CD14-positive monocyte (primary cell): Measurements from ENCODE around the gene LAPTM4A. TPM values are rescaled to one million over a fixed set of nuclear protein-coding genes. Genes with fewer than 3 reads are reported as not detected.

ENCODE experiments used
- DNase-seq, 3 donors: peaks; one replicate each; pipeline ENCODE4 v3.0.0-alpha.2; 2011 to 2022
- H2AFZ ChIP-seq: 2 replicates; pipeline ENCODE4 v1.6.0; 2012; ENCODE audit warnings: mild to moderate bottlenecking, low read depth, low read length, inconsistent platforms; ENCODE audit not compliant: insufficient read depth, poor library complexity, severe bottlenecking
- H3K27ac ChIP-seq, 2 donors: 1 replicate in 1 of 2; 2 replicates in 1 of 2; pipeline ENCODE4 v1.5.1; 2012 to 2013; ENCODE audit warnings: low read length in 2 of 2, control low read depth in 1 of 2, inconsistent platforms in 1 of 2, low read depth in 1 of 2, mild to moderate bottlenecking in 1 of 2
- H3K27me3 ChIP-seq, 2 donors: one replicate each; pipeline versions ENCODE4 v1.6.0 to v1.6.1; 2011 to 2013; ENCODE audit warnings: low read length in 2 of 2; ENCODE audit not compliant: control insufficient read depth in 2 of 2, insufficient read depth in 2 of 2
- H3K36me3 ChIP-seq, 2 donors: replicated peaks in 1 of 2; 1 replicate in 1 of 2; 2 replicates in 1 of 2; pipeline versions ENCODE4 v1.5.1 to v1.6.1; 2012 to 2013; ENCODE audit warnings: low read length in 2 of 2, control low read depth in 1 of 2, inconsistent platforms in 1 of 2, mild to moderate bottlenecking in 1 of 2; ENCODE audit not compliant: insufficient read depth in 2 of 2, control insufficient read depth in 1 of 2
- H3K4me1 ChIP-seq, 2 donors: 1 replicate in 1 of 2; 2 replicates in 1 of 2; pipeline versions ENCODE4 v1.5.1 to v1.6.1; 2012 to 2013; ENCODE audit warnings: low read length in 2 of 2, control low read depth in 1 of 2, inconsistent platforms in 1 of 2, mild to moderate bottlenecking in 1 of 2, moderate library complexity in 1 of 2; ENCODE audit not compliant: insufficient read depth in 2 of 2, control insufficient read depth in 1 of 2
- H3K4me2 ChIP-seq: replicated peaks from 2 replicates; pipeline ENCODE3; 2012; ENCODE audit warnings: low read length, moderate library complexity, mild to moderate bottlenecking; ENCODE audit not compliant: poor library complexity, severe bottlenecking; ENCODE audit errors: extremely low read depth
- H3K4me3 ChIP-seq, 3 experiments: fragments of 200-600 bp in 1 of 3; sonication (generic) in 1 of 3; replicated peaks in 1 of 3; 1 replicate in 2 of 3; 2 replicates in 1 of 3; pipeline ENCODE4 v1.5.1; 2011 to 2013; ENCODE audit warnings: low read length in 3 of 3, mild to moderate bottlenecking in 3 of 3, control low read depth in 2 of 3, low read depth in 2 of 3, inconsistent platforms in 1 of 3, moderate library complexity in 1 of 3
- H3K79me2 ChIP-seq: 2 replicates; pipeline ENCODE4 v1.6.0; 2012; ENCODE audit warnings: mild to moderate bottlenecking, control low read depth, inconsistent platforms, low read length, moderate library complexity; ENCODE audit not compliant: insufficient read depth
- H3K9ac ChIP-seq: 2 replicates; pipeline ENCODE4 v1.6.0; 2017; ENCODE audit warnings: low read length, mild to moderate bottlenecking; ENCODE audit not compliant: insufficient read depth, poor library complexity, severe bottlenecking
- H3K9me3 ChIP-seq, 2 donors: replicated peaks in 1 of 2; 1 replicate in 1 of 2; 2 replicates in 1 of 2; pipeline versions ENCODE4 v1.5.1 to v1.6.1; 2012 to 2013; ENCODE audit warnings: low read length in 2 of 2, control low read depth in 1 of 2; ENCODE audit not compliant: control insufficient read depth in 1 of 2, insufficient read depth in 1 of 2
- H4K20me1 ChIP-seq: 2 replicates; pipeline ENCODE4 v1.6.0; 2012; ENCODE audit warnings: mild to moderate bottlenecking, low read length, control low read depth, moderate library complexity; ENCODE audit not compliant: insufficient read depth
- H3K27ac Mint-ChIP-seq, 7 donors: one replicate each; pipeline ENCODE4 v1.8.0; 2020; ENCODE audit warnings: mild to moderate bottlenecking in 7 of 7, mixed read lengths in 7 of 7, moderate library complexity in 6 of 7, inconsistent platforms in 2 of 7
- H3K27me3 Mint-ChIP-seq, 3 donors: one replicate each; pipeline ENCODE4 v1.8.0; 2021 to 2022; ENCODE audit warnings: low read depth in 3 of 3, mild to moderate bottlenecking in 3 of 3, mixed read lengths in 3 of 3, moderate library complexity in 3 of 3, inconsistent platforms in 1 of 3
- H3K36me3 Mint-ChIP-seq, 2 donors: one replicate each; pipeline ENCODE4 v1.8.0; 2020; ENCODE audit warnings: mixed read lengths in 2 of 2, inconsistent platforms in 1 of 2, mild to moderate bottlenecking in 1 of 2
- H3K4me1 Mint-ChIP-seq: one replicate; pipeline ENCODE4 v1.8.0; 2020; ENCODE audit warnings: mild to moderate bottlenecking, mixed read lengths
- H3K4me3 Mint-ChIP-seq, 2 donors: one replicate each; pipeline ENCODE4 v1.8.0; 2020; ENCODE audit warnings: mild to moderate bottlenecking in 2 of 2, mixed read lengths in 2 of 2, moderate library complexity in 1 of 2
- H3K9me3 Mint-ChIP-seq, 7 donors: one replicate each; pipeline ENCODE4 v1.8.0; 2020 to 2022; ENCODE audit warnings: mixed read lengths in 7 of 7, mild to moderate bottlenecking in 6 of 7, moderate library complexity in 6 of 7, inconsistent platforms in 2 of 7
- WGBS: methylation state at CpG from one replicate; pipeline ENCODE4 v1.1.5; 2013; ENCODE audit warnings: missing lambda C conversion rate; ENCODE audit not compliant: insufficient coverage; 5-methylcytosine and 5-hydroxymethylcytosine counted together
- intact Hi-C, 2 donors: fragments of 100-400 bp; cut with micrococcal nuclease; formaldehyde crosslinking; loops; one replicate each; pipeline versions ENCODE4 v1.15.0 to v1.15.1; 2023
- polyA plus RNA-seq, 3 donors: library from polyadenylated mRNA; depleted of rRNA in 1 of 3; unstranded in 2 of 3; stranded (reverse) in 1 of 3; fragments of 300-500 nt in 2 of 3; fragments of >200 nt in 1 of 3; fragmentation: Illumina TruSeq in 2 of 3; gene quantifications; 1 replicate in 2 of 3; 2 replicates in 1 of 3; pipeline ENCODE4 v1.2.3, GENCODE V29; 2012 to 2021
- TF ChIP-seq, protein P1 (sequence below): fragments of 200-600 bp; IDR thresholded peaks from one replicate; pipeline ENCODE4 v1.8.0; 2022; ENCODE audit warnings: antibody characterized with exemption, mild to moderate bottlenecking

Gene LAPTM4A
- polyA plus RNA-seq, 3 donors: 182 to 442 (median 421) TPM

DNA sequence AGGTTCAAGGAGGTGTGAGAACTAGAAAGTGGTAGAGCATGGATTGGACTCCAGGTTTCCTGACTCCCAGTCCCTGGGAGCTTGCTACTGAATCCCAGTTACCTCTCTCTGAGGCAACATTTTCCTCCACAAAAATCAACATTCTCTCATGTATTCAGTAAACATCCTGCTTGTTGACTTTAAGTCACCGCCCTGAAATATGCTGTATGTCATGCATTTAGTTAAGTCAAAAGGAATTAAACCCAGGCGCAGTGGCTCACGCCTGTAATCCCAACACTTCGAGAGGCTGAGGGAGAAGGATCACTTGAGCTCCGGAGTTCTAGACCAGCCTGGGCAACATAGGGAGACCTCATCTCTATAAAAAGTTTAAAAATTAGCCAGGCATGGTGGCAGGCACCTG lies 42.7 kb downstream of the LAPTM4A start:
- Mint-ChIP-seq H3K36me3 (peaks cover 0 to 3% of the 10 kb centered on the region in 2 donors), H3K9me3 (peaks cover 0 to 10% (median 3%) of the 10 kb centered on the region in 7 donors), H3K4me3 (no peak overlapping the region), H3K27me3 (peaks cover 50 to 59% (median 53%) of the 10 kb centered on the region in 3 donors), H3K4me1 (peaks cover 12% of the 10 kb centered on the region), H3K27ac (no peak overlapping the region)
- DNase-seq: no peak
- peaks cover 0 to 12% of the 10 kb centered on the region in 2 donors for H3K9me3 ChIP-seq
- H3K9ac ChIP-seq: no peak overlapping the region
- no peak overlapping the region for H2AFZ ChIP-seq
- intact Hi-C loops: no loop called here
- H3K79me2 ChIP-seq: no peaks in the 10 kb centered on the region
- TF ChIP-seq, protein P1, sequence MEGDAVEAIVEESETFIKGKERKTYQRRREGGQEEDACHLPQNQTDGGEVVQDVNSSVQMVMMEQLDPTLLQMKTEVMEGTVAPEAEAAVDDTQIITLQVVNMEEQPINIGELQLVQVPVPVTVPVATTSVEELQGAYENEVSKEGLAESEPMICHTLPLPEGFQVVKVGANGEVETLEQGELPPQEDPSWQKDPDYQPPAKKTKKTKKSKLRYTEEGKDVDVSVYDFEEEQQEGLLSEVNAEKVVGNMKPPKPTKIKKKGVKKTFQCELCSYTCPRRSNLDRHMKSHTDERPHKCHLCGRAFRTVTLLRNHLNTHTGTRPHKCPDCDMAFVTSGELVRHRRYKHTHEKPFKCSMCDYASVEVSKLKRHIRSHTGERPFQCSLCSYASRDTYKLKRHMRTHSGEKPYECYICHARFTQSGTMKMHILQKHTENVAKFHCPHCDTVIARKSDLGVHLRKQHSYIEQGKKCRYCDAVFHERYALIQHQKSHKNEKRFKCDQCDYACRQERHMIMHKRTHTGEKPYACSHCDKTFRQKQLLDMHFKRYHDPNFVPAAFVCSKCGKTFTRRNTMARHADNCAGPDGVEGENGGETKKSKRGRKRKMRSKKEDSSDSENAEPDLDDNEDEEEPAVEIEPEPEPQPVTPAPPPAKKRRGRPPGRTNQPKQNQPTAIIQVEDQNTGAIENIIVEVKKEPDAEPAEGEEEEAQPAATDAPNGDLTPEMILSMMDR: no peak
- H3K27ac ChIP-seq: no peak overlapping the region
- H3K36me3 ChIP-seq: no peaks in the 10 kb centered on the region
- H3K27me3 ChIP-seq: peaks cover 39 to 44% of the 10 kb centered on the region in 2 donors
- peaks cover 7 to 13% of the 10 kb centered on the region in 2 donors for H3K4me1 ChIP-seq
- WGBS: 96% methylated on average over 4 of the region's 5 CpGs
- H3K4me3 ChIP-seq: no peak overlapping the region
- H3K4me2 ChIP-seq: no peak overlapping the region
- H4K20me1 ChIP-seq: no peaks in the 10 kb centered on the region

DNA sequence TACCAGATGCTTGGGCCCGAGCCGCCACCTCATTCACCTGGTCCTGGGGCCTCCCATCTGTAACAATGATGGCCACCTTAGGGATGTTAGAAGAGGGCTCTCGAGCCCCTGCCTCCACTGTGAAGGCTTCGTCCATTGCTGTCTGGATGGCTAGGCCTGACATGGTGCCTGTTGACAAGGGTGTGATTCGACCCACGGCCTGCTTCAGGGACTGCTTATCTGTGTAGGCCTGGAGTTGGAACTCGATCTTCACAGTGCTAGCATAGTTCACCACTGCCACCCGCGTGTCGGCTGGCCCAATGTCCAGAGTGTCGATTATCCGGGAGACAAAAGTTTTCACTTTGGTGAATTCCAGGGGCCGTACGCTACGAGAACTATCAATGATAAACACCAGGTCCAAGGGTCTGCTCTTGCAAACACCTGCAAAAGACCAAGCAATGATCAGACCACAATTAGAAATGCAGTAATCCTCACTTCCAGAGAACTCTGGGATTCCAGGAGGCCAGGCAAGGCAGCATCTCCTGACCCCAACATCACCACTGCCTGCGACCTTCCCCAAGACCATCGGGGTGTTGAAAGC lies 45.4 kb downstream of the LAPTM4A start:
- Histone ChIP-seq H4K20me1 (no peaks in the 10 kb centered on the region), H3K4me2 (no peak overlapping the region), H3K4me3 (no peak overlapping the region), H3K27ac (no peak overlapping the region), H3K4me1 (no peaks in the 10 kb centered on the region), H2AFZ (no peak overlapping the region), H3K9me3 (peaks cover 0 to under 1% of the 10 kb centered on the region in 2 donors), H3K27me3 (peaks cover 19 to 21% of the 10 kb centered on the region in 2 donors), H3K9ac (no peak overlapping the region), H3K79me2 (no peaks in the 10 kb centered on the region), H3K36me3 (no peaks in the 10 kb centered on the region)
- no peak for DNase-seq
- peak overlapping the region in 1 of 7 donors; percentile 50 for H3K27ac Mint-ChIP-seq
- peaks cover 29 to 38% (median 35%) of the 10 kb centered on the region in 3 donors for H3K27me3 Mint-ChIP-seq
- 96% methylated on average over 14 of the region's 17 CpGs for WGBS
- H3K9me3 Mint-ChIP-seq: no peaks in the 10 kb centered on the region
- no peaks in the 10 kb centered on the region for H3K4me1 Mint-ChIP-seq
- H3K36me3 Mint-ChIP-seq: no peaks in the 10 kb centered on the region
- TF ChIP-seq, protein P1: no peak
- H3K4me3 Mint-ChIP-seq: no peak overlapping the region
- intact Hi-C loops: no loop called here
